ENCODE measurements around the gene PROS1.

The PROS1 gene

DNA sequence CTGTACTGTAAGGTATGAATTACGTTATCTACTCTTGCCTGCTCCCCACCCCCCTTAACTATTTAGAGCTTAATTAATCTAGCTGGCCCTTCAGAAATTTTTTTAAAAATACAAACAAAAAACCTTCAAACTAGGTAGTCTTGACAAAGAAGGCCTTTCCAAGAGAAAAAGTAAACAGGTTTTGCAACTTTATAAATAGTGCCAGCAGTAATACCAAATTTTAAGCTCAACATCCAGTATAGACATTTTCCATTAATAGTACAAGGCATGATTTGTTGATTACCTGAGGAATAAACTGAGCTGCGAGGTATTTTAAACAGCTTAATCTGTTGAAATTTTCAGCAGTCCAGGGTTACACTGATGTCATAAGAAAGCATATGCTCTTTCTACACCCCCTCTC, 34.6 kb upstream of the PROS1 start:
- TF ChIP-seq, protein P1, sequence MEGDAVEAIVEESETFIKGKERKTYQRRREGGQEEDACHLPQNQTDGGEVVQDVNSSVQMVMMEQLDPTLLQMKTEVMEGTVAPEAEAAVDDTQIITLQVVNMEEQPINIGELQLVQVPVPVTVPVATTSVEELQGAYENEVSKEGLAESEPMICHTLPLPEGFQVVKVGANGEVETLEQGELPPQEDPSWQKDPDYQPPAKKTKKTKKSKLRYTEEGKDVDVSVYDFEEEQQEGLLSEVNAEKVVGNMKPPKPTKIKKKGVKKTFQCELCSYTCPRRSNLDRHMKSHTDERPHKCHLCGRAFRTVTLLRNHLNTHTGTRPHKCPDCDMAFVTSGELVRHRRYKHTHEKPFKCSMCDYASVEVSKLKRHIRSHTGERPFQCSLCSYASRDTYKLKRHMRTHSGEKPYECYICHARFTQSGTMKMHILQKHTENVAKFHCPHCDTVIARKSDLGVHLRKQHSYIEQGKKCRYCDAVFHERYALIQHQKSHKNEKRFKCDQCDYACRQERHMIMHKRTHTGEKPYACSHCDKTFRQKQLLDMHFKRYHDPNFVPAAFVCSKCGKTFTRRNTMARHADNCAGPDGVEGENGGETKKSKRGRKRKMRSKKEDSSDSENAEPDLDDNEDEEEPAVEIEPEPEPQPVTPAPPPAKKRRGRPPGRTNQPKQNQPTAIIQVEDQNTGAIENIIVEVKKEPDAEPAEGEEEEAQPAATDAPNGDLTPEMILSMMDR (IDR thresholded peaks at IDR 0.05; ENCODE audit: low read depth, low read length), result no peak
- DNase-seq (ENCODE audit: extremely low read depth, low read depth), result no peak

DNA sequence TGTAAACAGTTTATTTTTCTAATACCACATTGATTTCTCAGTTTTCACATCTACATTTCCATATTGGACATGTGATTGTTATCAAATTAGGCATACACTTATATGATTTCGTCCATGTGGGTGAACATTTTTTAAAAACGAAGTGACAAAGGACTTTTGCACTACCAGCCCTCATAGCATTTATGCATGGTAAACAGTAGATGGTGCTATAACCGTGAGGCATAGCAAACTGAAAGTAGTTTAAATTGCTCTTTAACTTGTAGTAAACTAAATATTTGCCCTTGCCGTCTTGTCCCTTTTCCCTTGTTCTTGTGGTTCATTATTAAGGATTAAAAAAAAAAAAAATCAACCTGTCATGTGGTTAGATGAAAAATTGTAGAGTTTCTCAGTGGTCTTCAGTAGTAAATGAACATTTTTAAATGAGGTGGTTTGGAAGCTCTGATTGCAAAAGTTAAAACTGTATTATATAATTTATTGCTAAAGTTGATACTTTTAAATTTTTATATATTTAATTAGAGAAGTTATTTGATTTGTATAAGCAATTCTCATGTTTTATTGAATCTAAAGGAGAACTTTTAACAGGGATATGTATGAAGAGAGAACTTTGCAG, 30.7 kb upstream of the PROS1 start:
- TF ChIP-seq, protein P1 (IDR thresholded peaks at IDR 0.05; ENCODE audit: low read depth, low read length), result peak; percentile 84
- peak; percentile 37 for DNase-seq (ENCODE audit: extremely low read depth, low read depth)

DNA sequence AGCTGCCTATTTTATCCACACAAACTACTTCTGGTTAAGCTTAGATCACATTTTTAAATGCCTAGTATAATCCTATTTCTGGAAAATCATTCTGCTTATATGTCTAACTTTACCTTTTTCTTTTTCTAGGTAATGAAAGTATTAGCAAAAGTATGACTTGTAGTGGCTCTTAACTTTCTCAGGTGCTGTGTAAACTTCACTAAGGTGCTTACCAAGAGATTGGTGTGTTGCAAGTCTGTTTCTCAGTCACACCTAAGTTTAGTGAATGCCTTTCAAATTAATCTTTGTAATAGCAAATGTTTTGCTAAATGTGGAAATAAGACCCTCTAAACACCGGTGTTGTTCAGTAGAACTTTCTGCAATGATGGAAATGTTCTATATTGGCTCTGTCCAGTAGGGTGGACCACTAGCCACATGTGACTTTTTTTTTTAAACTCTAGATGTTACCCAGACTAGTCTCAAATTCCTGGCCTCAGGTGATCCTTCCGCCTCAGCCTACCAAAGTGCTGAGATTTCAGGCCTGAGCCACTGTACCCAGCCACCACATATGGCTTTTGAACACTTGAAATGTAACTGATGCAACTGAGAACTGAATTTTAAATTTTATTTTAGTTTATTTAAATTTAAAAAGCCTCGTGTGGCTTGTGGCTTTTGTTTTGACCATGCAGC, 28.3 kb upstream of the PROS1 start:
- TF ChIP-seq, protein P1 (IDR thresholded peaks at IDR 0.05; ENCODE audit: low read depth, low read length), result no peak
- no peak for DNase-seq (ENCODE audit: extremely low read depth, low read depth)

DNA sequence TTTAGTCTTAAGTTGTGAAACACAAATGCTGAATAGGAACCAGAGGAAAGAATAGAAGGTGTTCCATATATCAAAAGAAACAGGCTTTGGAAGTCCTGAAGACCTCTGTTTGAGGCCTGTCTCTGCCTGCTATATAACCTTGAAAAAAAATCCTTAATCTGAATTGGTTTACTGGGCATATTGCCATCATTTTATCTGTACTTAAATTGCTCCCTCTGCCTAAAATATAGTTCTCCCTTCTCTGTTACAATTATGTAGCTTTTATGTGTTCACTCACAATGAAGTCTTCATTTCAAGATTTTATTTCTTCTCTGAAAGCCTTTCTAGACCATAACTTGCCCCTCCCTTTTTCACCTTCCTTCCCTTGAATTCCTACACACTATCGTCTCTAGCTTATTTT, 27.5 kb upstream of the PROS1 start:
- TF ChIP-seq, protein P1 (IDR thresholded peaks at IDR 0.05; ENCODE audit: low read depth, low read length), result no peak
- no peak for DNase-seq (ENCODE audit: extremely low read depth, low read depth)

DNA sequence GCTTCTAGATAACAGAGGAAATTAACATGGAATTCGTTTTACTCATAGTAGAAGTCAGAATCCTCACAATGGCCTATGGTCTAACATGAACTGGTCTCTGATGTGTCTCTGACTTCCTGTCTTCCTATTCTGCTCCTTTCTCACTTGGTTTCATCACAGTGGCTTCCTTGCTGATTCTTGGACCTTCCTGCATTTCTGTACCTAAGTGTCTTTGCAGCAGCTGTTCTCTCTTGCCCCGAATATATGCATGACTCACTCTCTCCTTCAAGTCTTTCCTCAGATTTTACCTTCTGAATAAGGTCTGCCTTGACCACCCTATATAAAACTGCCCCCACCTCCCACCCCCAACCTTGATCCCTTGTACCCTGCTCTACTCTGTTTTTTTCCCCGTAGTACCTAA, 20.4 kb upstream of the PROS1 start:
- DNase-seq (ENCODE audit: extremely low read depth, low read depth), result no peak
- TF ChIP-seq, protein P1 (IDR thresholded peaks at IDR 0.05; ENCODE audit: low read depth, low read length), result no peak

DNA sequence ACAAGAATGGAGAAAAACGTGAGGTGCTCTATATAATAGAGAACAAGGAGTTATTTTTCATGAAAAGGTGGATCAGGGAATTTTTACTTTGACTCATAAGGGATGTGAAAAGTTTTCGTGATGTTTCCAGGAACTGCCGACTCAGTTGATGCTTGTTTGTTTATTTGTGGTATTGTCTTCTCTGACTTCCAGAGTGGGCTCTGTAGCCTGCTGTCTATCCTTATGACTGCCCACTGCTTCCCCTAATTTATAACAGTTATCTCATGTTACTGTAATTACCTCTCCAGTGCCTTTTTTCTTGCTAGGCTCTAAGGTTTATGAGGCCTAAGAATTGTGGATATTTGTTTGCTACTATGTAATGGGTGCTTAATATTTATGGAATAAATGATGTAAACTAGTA, 18.5 kb upstream of the PROS1 start:
- no peak for DNase-seq (ENCODE audit: extremely low read depth, low read depth)
- TF ChIP-seq, protein P1 (IDR thresholded peaks at IDR 0.05; ENCODE audit: low read depth, low read length), result no peak

DNA sequence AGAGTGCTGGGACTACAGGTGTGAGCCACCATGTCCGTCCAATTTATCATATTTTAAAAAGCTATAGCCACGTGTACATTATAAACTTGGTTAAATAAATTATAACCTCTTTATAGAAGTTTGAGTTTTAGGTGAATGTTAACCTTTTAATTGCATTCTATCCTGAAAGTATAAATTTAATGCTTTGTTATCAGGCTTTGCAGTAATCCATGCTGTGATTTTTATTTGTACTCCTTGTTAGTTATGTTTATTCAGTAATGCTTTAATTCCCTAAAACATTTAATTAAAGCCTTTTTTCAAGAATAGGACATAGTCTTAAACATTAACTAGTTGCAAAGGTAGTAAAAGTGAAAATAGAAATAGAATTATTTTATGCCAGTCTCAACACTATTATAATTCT, 17.9 kb upstream of the PROS1 start:
- DNase-seq (ENCODE audit: extremely low read depth, low read depth), result no peak
- TF ChIP-seq, protein P1 (IDR thresholded peaks at IDR 0.05; ENCODE audit: low read depth, low read length), result no peak
